ENCODE data around the gene OPCML.

OPCML gene

GRCh38 chr11:133222425-133223330 is 309.6 kb downstream of the OPCML start:
- no peak for DNase-seq

- no peak for DNase-seq
These were observed 312.8 kb downstream of the OPCML start for GRCh38 chr11:133219543-133219942.

- no peak for DNase-seq
These were observed 315.5 kb downstream of the OPCML start for GRCh38 chr11:133216813-133217212.

- DNase-seq, result no peak
These were observed 316.6 kb downstream of the OPCML start for GRCh38 chr11:133215596-133216230.

- DNase-seq, result no peak
These were observed 317.7 kb downstream of the OPCML start for GRCh38 chr11:133214646-133215045.

- DNase-seq, result no peak
These were observed 320.1 kb downstream of the OPCML start for GRCh38 chr11:133212201-133212600.

GRCh38 chr11:133207995-133208394 is 324.3 kb downstream of the OPCML start:
- DNase-seq, result no peak

- no peak for DNase-seq
These were observed 325.8 kb downstream of the OPCML start for GRCh38 chr11:133206313-133207005.

- DNase-seq, result no peak
These were observed 328.1 kb downstream of the OPCML start for GRCh38 chr11:133204158-133204557.

GRCh38 chr11:133202816-133203215 is 329.5 kb downstream of the OPCML start:
- no peak for DNase-seq

- no peak for DNase-seq
These were observed 333.9 kb downstream of the OPCML start for GRCh38 chr11:133198438-133198837.

GRCh38 chr11:133197425-133197824 is 334.9 kb downstream of the OPCML start:
- no peak for DNase-seq

GRCh38 chr11:133191931-133192330 is 340.4 kb downstream of the OPCML start:
- DNase-seq, result no peak

- no peak for DNase-seq
These were observed 350.6 kb downstream of the OPCML start for GRCh38 chr11:133181667-133182066.

- no peak for DNase-seq
These were observed 351.2 kb downstream of the OPCML start for GRCh38 chr11:133181066-133181465.

- DNase-seq, result no peak
These were observed 352.1 kb downstream of the OPCML start for GRCh38 chr11:133180201-133180600.

- no peak for DNase-seq
These were observed 355.6 kb downstream of the OPCML start for GRCh38 chr11:133176748-133177147.

- no peak for DNase-seq
These were observed 357.2 kb downstream of the OPCML start for GRCh38 chr11:133175103-133175502.

- DNase-seq, result no peak
These were observed 358.4 kb downstream of the OPCML start for GRCh38 chr11:133173810-133174412.

GRCh38 chr11:133172349-133172748 is 360.0 kb downstream of the OPCML start:
- DNase-seq, result no peak

- DNase-seq, result no peak
These were observed 360.9 kb downstream of the OPCML start for GRCh38 chr11:133171374-133171773.

- DNase-seq, result no peak
These were observed 364.3 kb downstream of the OPCML start for GRCh38 chr11:133168016-133168415.

- no peak for DNase-seq
These were observed 365.6 kb downstream of the OPCML start for GRCh38 chr11:133166662-133167061.

Measured in EL (cell line).